NCI-H2196 (cell line): ENCODE measurements around the gene SEC14L2.
"Not testable (repeated sequence)": the region's sequence is repeated elsewhere in the genome, so short reads cannot be mapped to it uniquely, and the experiment has no call there.

Experiments
- DNase-seq: peaks from one replicate; lab custom pipeline; 2025; ENCODE audit not compliant: unreplicated experiment; lab: John Stamatoyannopoulos, UW

Gene SEC14L2

DNA sequence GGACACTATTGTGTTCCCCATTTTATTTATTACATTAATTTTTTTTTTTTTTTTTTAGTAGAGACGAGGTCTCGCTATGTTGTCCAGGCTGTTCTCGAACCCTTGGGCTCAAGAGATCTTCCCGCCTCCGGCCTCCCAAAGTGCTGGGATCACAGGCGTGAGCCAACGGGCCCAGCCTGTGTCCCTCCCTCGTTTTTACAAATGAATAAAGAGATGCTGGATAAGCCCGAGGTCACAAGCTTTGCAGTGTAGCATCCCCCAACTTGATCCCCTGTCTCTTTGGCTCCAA, 28.5 kb downstream of the SEC14L2 start:
- DNase-seq: no peak

DNA sequence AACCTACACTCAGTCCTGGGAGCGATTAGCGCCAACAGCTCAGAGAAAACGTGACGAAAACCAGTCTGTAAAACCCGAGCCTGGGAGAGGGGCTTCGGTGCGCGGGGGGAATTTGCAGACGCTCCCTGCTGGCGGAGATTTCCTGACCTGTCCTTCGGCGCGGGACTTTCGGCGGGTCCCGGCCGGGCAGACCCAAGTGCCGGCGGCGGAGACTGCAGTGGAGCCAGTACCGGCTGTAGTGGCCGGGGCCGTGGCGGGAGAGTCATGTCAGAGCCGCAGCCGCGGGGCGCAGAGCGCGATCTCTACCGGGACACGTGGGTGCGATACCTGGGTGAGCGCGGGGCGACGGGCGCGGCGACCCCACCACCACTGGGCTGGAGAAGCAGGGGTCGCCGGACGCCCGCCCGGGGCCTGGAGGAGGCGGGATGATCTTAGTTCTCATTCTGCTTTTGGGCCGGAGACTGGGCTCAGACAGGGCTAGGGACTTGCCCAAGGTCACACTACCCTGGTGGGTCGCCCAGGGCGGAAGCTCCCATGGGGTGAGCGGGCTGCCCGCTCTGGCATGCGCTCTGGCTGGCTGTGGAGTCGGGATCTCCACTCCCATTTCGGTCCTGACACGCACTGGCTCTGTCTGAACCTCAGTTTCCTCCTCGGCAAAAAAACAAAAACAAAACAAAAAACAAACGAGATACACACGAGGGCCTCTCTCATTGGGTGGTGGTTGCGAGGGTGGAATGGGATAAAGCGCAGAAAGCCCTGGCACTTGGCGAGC, 29.0 kb downstream of the SEC14L2 start, which contains the start of gene MTFP1:
TSS of gene MTFP1 (plus strand) at position 153 of the 772 bp plus-strand sequence. CDS start at position 265, 112 bp downstream.
- peak; percentile 25 for DNase-seq

DNA sequence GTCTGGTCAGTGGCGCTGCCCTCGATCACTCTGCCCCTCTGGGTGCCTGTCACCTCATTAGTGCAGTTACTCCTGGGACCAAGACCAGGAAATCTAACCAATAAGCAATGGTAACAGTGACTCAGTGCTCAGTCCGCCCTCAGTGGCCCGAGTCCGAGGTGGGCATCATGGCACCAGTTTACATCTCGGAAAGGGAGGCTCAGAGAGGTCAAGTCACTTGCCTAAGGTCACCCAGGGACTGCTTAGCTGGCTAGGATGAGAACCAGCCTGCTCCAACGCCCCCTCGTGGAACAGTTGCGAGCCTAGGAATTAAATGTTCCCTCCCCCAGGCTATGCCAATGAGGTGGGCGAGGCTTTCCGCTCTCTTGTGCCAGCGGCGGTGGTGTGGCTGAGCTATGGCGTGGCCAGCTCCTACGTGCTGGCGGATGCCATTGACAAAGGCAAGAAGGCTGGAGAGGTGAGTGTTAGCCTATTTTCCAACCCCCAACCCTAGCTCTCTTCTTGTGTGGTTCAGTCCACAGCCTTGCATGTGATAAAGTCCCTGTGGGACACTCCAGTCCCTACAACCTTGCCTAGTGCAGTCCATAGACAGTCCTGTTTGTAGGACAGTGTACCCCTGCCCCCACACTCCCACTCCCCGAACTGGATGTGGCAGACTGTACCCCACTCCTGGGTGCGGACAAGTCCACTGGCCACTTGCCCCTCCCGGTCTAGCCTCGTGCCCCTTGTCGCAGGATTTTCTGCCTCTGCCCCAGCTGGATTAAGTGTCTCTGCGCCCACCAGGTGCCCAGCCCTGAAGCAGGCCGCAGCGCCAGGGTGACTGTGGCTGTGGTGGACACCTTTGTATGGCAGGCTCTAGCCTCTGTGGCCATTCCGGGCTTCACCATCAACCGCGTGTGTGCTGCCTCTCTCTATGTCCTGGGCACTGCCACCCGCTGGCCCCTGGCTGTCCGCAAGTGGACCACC, 29.9 kb downstream of the SEC14L2 start:
- peak; percentile 68 for DNase-seq

DNA sequence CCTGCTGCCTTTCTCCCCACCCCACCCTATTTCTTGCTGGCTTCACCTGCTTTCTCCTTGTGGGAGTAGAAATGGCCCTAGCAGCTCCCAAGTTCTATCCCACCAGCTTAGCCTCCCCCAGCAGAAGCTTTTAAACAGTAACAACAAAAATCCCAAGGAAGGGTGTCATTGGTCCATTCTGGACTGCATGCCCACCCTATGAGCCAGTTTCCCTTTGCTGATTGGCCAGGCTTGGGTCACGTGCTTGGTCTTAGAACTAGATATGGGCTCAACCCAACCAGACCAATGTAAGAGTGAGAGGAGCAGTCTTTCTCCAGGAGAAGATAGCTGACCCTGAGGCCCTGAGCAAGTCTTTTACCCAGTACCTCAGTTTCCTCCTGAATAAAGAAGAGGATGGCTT, 31.1 kb downstream of the SEC14L2 start:
- DNase-seq: no peak

DNA sequence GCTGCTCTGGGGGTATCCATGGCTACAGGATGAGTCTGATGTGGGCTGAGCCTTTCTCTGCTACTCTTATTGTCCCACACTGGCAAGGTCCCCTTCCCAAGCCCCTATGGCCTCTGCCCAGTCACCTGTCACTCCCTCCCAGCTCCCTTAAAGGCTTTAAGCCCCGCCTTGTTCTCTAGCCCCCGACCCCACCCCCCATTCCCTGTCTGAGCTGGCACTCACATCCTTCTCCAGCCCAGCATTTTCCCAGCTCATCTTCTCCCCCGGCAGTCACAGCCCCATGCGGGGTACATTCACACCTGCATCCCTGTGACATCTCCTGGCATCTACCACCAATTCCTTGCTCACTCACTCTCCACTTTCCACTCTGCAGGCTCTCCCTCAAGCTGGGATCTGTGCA, 33.1 kb downstream of the SEC14L2 start:
- DNase-seq: no peak

DNA sequence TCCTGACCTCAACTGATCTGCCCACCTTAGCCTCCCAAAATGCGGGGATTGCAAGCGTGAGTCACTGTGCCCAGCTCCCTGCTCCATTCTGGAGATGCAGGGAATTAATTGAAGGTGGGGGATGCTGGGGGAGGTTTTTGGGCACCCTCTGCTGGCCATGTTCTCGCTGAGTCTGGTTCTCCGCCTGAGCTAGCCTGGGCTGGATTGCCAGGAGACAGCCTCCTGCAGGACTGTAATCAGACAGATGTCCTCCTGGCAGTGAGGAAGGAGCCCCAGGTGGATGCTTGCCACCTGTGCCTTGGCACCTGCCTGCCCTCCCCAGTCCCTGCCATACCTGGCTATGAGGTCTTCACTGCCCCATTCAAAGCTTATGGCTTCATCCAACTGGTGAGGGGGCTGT, 34.1 kb downstream of the SEC14L2 start:
- no peak for DNase-seq

DNA sequence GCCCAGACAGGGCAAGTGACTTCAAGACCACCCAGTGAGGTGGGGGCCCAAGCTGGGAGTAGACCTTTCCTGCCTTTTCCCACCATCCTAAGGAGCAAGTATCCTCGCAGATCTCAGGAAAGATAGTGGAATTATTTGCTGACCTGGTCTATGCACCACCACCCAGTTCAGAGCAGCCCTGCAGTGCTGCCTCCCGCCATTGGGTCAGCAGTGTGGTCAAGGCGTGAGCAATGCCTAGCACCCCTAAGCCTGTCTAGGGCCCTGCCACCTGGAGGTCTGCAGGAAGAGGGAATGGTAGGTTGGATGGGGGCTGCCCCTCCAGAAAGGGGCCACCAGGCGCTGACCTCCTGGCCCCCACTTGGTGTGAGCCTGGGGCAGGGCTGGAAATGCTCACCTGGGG, 35.3 kb downstream of the SEC14L2 start:
- no peak for DNase-seq

DNA sequence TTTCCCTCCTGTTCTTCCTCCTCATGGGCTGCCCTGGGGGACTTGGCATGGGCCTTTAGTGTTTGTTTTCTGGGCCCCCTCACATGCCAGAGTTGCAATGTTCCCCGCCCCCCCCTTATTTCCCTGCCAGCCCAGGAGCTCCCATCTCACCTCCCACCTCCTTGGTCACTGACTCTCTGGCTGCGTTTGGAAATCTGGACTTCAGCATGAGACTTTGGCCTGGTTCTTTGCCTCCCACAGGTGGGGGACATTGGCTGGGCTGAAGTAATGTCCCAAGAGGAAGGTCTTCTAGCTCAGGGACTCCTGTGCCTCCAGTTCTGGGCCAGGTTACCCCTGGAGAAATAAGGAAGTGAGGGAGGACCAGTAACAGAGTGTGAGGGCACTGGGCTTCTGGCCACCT, 35.7 kb downstream of the SEC14L2 start:
- DNase-seq: no peak

DNA sequence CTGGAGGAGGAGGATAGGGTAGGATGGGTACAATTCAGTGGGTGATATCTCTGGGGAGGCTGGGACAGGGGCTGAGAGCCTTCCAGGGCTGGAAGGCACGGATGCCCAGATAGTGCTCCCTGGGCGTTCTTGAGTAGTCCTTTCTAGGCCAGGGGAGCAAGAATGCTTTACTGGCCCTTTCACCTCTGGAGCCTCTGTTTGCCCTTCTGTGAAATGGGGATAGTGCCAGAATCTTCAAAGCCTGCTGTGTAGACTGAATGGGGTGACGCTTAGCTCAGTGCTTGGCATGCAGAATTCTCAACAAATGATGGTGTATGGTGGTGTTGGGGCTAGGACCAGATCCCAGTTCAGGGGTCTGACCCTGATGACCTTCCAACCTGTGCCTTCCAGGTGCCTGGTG, 36.4 kb downstream of the SEC14L2 start:
- no peak for DNase-seq

DNA sequence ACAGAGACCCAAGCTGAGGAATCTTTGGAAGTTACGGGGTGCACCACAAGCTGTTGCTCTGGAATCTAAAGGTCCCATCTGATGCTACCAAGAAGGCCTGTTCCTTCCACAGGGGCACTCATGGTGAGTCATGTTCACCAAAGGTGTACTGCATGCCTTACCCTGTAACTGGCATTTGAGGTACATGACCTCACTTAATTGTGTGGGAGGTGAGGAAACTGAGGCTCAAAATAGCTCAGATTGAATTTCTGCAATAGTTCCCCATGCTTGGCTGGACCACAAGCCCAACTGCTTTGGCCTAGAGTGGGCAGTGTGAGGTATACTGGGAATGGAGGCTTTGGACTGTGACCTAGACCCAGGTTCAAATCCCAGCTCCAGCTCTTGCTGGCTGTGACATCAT, 37.0 kb downstream of the SEC14L2 start:
- no peak for DNase-seq

DNA sequence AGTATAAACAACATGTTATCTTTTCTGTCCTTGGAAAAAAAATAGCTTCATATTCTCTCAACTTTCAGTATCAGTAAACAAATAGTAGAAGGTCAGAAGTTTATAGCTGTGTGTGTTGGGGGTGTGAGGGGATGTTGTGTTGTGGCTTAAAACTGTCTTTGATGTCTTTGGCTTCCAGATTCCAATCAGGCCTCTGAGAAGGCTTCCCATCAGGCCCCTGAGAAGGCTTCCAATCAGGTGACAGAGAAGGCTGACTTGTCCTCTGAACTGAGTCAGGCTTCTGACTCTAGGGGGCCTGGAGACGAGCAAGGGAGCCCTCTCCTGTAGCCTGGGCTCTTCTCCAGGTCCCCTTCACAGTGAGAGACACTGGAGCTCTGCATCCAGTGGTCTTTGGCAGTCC, 38.0 kb downstream of the SEC14L2 start:
- no peak for DNase-seq

DNA sequence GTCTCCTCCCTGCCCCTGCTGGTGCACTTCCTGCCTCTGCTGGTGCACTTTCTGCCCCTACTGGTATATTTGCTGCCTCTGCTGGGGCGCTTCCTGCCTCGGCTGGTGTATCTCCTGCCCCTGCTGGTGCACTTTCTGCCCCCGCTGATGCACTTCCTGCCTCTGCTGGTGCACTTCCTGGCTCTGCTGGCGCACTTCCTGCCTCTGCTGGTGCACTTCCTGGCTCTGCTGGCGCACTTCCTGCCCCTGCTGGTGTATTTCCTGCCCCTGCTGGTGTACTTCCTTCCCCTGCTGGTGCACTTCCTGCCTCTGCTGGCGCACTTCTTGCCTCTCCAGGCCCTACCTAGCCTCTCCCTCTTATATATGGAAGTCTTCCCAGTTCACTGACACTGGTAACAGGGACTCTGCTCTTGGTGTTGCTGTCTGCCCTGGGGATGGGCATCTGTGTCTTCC, 38.9 kb downstream of the SEC14L2 start:
- DNase-seq: no peak

DNA sequence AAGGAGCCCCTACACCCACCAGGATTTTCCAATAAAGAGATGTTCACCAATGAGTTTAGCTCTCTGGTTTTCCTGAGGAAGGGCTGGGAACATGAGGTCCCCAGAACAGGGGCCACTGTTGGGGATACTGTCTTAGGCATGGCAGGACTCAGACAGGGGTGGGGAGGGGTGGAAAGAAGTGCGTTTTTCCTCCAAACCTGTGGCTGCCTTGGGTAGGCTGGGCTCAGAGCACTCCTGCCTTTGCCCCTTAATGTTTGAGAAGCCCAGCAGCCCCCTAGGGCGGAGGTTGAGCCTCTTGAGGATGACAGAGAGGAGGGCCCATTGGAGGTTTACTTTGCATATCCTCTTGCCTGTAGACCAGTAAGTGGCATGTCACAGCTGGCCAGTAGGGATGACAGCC, 39.4 kb downstream of the SEC14L2 start:
- no peak for DNase-seq

DNA sequence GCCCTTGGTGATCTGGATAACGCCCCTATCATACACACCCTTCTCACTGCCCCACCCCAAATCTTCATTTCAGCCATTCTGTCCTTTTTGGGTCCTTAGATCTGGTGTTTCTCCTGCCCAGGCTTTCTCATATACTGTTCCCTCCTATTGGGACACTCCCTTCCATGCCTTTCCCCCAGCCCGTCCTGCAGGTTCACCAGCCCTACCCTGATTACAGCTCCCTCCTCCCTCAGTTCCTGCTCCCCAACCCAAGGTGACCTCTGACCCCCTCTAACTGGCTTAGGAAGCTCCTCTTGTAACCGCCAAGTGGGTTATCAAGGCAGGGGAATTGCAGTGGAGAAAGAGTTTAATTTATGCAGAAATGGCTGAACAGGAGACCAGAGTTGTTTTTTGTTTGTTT, 41.7 kb downstream of the SEC14L2 start:
- DNase-seq: no peak

DNA sequence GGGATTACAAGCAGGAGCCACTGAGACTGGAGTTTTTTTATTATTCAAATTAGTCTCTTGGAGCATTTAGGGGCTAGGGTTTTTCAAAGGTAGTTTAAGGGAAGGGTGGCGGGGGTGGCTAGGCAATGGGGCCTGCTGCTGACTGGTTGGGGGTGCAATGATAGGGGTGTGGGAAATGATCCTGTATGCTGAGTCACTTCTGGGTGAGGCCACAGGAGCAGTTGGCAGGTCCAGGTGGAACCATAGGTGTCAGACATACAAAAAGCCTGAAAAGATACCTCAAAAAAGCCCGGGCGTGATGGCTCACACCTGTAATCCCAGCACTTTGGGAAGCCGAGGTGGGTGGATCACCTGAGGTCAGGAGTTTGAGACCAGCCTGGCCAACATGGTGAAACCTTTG, 42.4 kb downstream of the SEC14L2 start:
- no peak for DNase-seq

DNA sequence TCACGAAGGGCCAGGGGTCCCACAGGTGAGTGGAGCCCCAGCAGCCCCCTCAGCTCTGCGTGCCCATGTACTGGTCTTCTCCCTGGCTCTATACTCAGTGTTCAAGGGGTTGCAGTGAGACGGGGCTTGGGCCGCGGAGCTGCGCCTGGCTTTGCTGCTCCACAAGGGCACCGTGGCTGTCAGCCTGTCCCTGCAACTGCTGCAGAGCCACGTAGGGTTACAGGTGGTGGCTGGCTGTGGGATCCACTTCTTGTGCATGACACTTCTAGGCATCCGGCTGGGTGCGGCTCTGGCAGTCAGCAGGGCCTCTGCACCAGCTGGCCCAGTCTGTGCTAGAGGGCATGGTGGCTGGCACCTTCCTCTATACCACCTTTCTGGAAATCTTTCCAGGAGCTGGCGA, 43.0 kb downstream of the SEC14L2 start:
- no peak for DNase-seq

DNA sequence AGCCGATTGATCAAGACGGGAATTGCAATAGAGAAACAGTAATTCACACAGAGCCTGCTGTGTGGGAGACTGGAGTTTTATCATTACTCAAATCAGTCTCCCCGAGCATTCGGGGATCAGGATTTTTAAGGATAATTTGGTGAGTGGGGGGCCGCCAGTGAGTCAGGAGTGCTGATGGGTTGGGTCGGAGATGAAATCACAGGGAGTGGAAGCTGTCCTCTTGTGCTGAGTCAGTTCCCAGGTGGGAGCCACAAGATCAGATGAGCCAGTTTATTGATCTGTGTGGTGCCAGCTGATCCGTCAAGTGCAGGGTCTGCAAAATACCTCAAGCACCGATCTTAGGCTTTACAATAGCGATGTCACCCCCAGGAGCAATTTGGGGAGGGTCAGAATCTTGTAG, 44.3 kb downstream of the SEC14L2 start:
- no peak for DNase-seq

DNA sequence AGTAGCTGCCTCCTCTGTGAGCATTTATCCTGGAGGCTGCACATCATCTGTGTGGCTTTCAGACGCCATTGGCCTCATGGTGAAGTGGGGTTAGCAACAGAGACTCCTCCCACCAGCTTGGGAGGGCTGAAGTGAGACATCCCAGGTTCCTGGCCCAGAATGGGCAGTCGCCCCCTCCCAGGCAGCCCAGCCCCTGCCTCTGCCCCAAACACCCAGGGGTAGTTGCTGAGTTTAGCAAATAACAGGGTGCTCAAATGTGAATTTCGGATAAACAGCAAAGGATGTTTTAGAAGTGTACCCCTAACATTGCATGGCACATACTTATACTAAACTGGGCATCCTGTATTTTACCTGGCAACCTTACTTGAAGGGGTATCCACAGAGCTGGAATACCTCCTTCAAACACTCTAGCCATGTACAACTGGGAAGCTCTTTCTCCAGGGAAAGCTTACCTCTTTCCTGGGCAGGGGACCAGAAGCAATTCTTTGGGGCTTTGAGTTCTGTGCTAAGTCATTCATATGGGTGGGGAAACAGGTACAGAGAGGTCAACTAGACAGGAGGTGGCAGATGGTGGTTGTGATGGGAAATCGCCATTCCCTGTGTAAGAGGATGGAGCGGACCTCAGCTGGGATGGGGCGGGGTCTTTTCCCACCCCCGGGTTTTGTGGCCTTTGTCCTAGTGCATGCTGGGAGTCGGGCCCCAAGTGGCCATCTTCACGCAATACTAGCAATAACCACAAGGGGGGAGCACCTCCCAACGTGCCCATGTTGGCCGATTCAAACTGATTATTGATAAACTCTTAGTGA, 48.0 kb downstream of the SEC14L2 start:
- DNase-seq: peak; percentile 12

DNA sequence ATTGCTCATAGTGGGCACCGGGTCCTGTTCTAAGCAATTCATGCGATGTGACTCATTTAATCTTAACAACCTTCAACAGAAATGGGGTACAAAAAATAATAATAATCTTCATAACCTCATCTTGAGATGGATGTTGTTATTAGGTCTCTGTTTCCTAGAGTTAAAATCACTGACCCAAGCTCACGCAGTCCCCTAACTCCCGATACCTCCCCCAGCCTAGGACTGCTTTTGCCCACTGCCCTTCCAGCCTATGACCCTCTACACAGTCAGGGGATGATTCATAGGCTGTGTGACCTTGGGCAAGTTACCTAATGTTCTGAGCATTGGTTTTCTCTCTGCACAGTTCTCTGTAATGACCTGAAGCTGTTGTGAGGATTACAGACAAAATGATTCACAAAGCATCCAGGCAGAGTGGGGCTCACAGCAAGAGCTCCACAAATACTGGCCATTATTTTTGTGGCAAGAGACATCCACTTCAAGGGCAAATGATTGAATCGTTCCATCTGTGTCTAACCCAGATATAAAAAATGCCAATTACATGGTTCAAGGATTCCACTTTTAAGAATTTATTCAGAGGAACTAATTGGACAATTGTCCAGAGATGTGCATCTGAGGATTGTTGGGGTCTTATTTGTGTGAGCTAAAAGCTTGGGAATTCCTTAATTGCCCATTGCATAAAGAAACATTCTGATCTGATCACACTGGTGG, 48.8 kb downstream of the SEC14L2 start:
- DNase-seq: no peak

DNA sequence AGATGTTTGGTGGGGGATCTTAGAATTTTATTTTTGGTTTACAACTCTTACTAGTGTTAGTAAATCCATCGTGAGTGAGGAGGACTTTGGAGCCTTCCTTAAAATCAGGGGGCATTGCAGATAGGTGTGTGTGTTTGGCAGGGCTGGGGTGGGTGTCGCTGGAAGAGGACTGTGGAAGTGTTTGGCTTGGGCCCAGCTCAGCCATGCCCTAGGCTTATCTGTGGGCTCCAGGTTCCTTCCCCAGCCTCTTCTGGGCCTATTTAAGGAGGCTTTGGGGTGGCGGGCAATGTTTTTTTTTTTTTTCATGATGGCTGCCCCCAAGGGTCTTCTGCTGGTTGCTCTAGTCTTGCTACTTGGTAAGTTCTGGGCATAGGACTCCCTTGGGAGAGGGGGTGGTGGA, 50.8 kb downstream of the SEC14L2 start:
- no peak for DNase-seq

DNA sequence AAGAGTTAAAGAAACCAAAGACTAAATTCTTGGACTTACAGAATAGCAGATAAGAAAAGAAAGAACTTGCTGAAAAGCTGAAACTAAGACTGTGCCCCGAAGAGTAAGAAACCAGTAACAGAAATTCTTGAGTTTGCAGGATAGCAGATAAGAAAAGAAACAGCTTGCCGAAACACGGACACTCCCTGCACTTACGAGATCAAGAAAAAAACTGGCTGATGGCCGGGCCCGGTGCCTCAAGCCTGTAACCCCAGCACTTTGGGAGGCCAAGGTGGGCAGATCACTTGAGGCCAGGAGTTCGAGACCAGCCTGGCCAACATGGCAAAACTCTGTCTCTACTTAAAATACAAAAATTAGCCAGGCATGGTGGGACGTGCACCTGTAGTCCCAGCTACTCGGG, 54.7 kb downstream of the SEC14L2 start:
- not testable (repeated sequence) for DNase-seq
